B cell (primary cell): ENCODE data around the gene ARHGEF7.

Experiments used
- EZH2 ChIP-seq: IDR thresholded peaks from 2 replicates; pipeline ENCODE4 v1.6.1; 2012; ENCODE audit warnings: borderline replicate concordance, low read depth, mild to moderate bottlenecking, moderate library complexity, low read length; ENCODE audit not compliant: insufficient read depth, poor library complexity, severe bottlenecking
- TF ChIP-seq, protein P1 (sequence below): fragments of 200-600 bp; IDR thresholded peaks from one replicate; pipeline ENCODE4 v1.8.0; 2022; ENCODE audit warnings: antibody characterized with exemption, mild to moderate bottlenecking

DNA sequence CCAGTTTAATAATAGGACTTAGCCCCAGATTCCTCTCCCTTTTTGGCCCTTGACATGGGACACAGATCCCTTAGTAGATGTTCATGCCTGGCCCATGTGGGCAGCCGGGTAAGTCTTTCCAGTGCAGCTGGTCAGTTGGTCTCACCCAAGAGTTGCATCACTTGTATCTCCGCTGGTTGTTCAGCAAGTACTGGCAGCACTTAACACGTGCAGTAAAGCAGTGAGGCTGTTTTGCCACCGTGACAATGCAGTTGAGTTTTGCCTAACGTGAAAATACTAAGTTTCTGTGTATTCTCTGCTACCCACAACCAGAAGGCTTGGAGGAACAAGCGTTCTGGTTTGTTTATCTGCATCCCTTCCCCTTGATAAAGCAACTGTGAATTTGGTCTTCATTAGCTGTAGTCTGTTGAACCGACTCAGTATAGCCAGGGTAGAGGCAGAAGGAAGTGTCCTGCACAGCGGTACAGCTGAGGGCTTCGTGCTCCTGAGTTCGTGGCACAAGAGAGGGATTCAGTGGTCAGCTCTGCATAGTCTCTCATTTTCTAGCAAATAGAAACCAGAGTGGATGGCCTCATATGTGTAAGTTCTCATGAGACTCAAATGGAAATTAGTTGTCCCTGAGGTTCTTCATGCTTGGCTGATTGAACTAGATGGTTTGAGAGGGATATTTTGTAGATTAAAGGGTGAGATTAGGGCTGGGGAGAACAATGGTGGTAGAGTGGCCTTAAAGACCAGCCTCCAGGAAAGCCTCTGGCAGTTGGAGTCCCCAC lies 50.3 kb downstream of the ARHGEF7 start:
- TF ChIP-seq, protein P1, sequence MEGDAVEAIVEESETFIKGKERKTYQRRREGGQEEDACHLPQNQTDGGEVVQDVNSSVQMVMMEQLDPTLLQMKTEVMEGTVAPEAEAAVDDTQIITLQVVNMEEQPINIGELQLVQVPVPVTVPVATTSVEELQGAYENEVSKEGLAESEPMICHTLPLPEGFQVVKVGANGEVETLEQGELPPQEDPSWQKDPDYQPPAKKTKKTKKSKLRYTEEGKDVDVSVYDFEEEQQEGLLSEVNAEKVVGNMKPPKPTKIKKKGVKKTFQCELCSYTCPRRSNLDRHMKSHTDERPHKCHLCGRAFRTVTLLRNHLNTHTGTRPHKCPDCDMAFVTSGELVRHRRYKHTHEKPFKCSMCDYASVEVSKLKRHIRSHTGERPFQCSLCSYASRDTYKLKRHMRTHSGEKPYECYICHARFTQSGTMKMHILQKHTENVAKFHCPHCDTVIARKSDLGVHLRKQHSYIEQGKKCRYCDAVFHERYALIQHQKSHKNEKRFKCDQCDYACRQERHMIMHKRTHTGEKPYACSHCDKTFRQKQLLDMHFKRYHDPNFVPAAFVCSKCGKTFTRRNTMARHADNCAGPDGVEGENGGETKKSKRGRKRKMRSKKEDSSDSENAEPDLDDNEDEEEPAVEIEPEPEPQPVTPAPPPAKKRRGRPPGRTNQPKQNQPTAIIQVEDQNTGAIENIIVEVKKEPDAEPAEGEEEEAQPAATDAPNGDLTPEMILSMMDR, result no peak
- no peak for TF ChIP-seq EZH2
